H1 (cell line): Measurements from ENCODE around the gene PTPRF. TPM values are rescaled to one million over a fixed set of nuclear protein-coding genes. Genes with fewer than 3 reads are reported as not detected.
A peak's percentile ranks its signal among the peaks of the same experiment; 100 is the strongest.

Experiments
- CTCF ChIA-PET: fragments of 300-600 bp; sonication (Branson Sonifier 250); formaldehyde crosslinking; loops from one replicate; lab custom pipeline; 2021; ENCODE audit not compliant: partially characterized antibody; lab: Charles Lee
- POLR2A ChIA-PET: fragments of 300-600 bp; sonication (Branson Sonifier 250); formaldehyde crosslinking; loops from one replicate; lab custom pipeline; 2021; ENCODE audit warnings: inconsistent platforms; ENCODE audit not compliant: partially characterized antibody; lab: Charles Lee
- DNase-seq, 2 experiments: peaks; one replicate each; pipeline versions ENCODE4 v3.0.0 to v3.0.0-alpha.2; 2010 to 2022; ENCODE audit warnings: low spot score in 2 of 2, low read depth in 1 of 2, mixed read lengths in 1 of 2
- FAIRE-seq: peaks from 2 replicates; lab custom pipeline; 2011; peaks lifted over from hg19 to GRCh38; lab: Jason Lieb, UNC
- H2AFZ ChIP-seq: 2 replicates; pipeline ENCODE4 v1.8.1; 2012; ENCODE audit warnings: low read length, inconsistent platforms
- H2AK5ac ChIP-seq: 2 replicates; pipeline ENCODE4 v1.6.1; 2013; ENCODE audit warnings: low read depth, low read length
- H2BK120ac ChIP-seq: replicated peaks from 2 replicates; pipeline ENCODE3; 2013; ENCODE audit warnings: low read depth, low read length, inconsistent platforms
- H2BK12ac ChIP-seq: 2 replicates; pipeline ENCODE4 v1.6.1; 2013; ENCODE audit warnings: low read depth, low read length
- H2BK15ac ChIP-seq: 2 replicates; pipeline ENCODE4 v1.6.1; 2013; ENCODE audit warnings: low read length
- H2BK20ac ChIP-seq: 2 replicates; pipeline ENCODE4 v1.6.1; 2013; ENCODE audit warnings: low read length
- H2BK5ac ChIP-seq: 2 replicates; pipeline ENCODE4 v1.6.1; 2013; ENCODE audit warnings: low read depth, low read length
- H3K14ac ChIP-seq: 2 replicates; pipeline ENCODE4 v1.6.1; 2013; ENCODE audit warnings: inconsistent platforms; ENCODE audit not compliant: insufficient read length
- H3K18ac ChIP-seq: 2 replicates; pipeline ENCODE4 v1.6.1; 2013; ENCODE audit warnings: low read length; ENCODE audit errors: extremely low read depth
- H3K23ac ChIP-seq: 2 replicates; pipeline ENCODE4 v1.6.1; 2013; ENCODE audit warnings: inconsistent platforms; ENCODE audit not compliant: insufficient read length
- H3K23me2 ChIP-seq: 2 replicates; pipeline ENCODE4 v1.6.1; 2013; ENCODE audit warnings: low read depth, low read length
- H3K27ac ChIP-seq: 2 replicates; pipeline ENCODE4 v1.6.1; 2011; ENCODE audit warnings: low read depth, low read length, inconsistent platforms
- H3K27me3 ChIP-seq, 4 experiments: replicated peaks in 1 of 4; 1 replicate in 1 of 4; 2 replicates in 3 of 4; pipeline versions ENCODE4 v1.6.1 to v1.8.1; 2011 to 2013; ENCODE audit warnings: low read length in 3 of 4, mild to moderate bottlenecking in 3 of 4, inconsistent platforms in 2 of 4, mixed read lengths in 2 of 4, moderate library complexity in 1 of 4; ENCODE audit not compliant: control insufficient read depth in 3 of 4, insufficient read depth in 3 of 4; ENCODE audit errors: extremely low read depth in 1 of 4
- H3K36me3 ChIP-seq, 4 experiments: 2 replicates each; pipeline versions ENCODE4 v1.6.1 to v1.8.1; 2011 to 2013; ENCODE audit warnings: mild to moderate bottlenecking in 4 of 4, low read length in 3 of 4, moderate library complexity in 2 of 4, control low read depth in 1 of 4, inconsistent platforms in 1 of 4; ENCODE audit not compliant: insufficient read depth in 4 of 4, control insufficient read depth in 2 of 4
- H3K4ac ChIP-seq: replicated peaks from 2 replicates; pipeline ENCODE3; 2013; ENCODE audit warnings: low read length, low read depth, mixed read lengths, inconsistent platforms; ENCODE audit not compliant: insufficient read length
- H3K4me1 ChIP-seq, 4 experiments: replicated peaks in 1 of 4; 1 replicate in 1 of 4; 2 replicates in 3 of 4; pipeline versions ENCODE4 v1.6.1 to v1.8.1; 2011 to 2013; ENCODE audit warnings: low read length in 3 of 4, inconsistent platforms in 2 of 4, mixed read lengths in 1 of 4; ENCODE audit not compliant: insufficient read depth in 4 of 4, control insufficient read depth in 3 of 4
- H3K4me2 ChIP-seq, 2 experiments: 2 replicates each; pipeline versions ENCODE4 v1.6.1 to v1.8.1; 2011 to 2013; ENCODE audit warnings: low read depth in 2 of 2, low read length in 2 of 2, control low read depth in 1 of 2, inconsistent platforms in 1 of 2, mild to moderate bottlenecking in 1 of 2; ENCODE audit not compliant: insufficient read depth in 1 of 2
- H3K4me3 ChIP-seq, 4 experiments: fragments of 200-600, 300-600 bp in 1 of 4; sonication (generic), shearing (Covaris generic), sonication (Bioruptor Twin) in 1 of 4; 2 replicates each; pipeline versions ENCODE4 v1.5.1 to v1.8.1; 2011 to 2016; ENCODE audit warnings: low read length in 4 of 4, low read depth in 3 of 4, control low read depth in 2 of 4, inconsistent platforms in 2 of 4, mild to moderate bottlenecking in 2 of 4, mixed read lengths in 1 of 4, moderate library complexity in 1 of 4; ENCODE audit not compliant: insufficient read depth in 2 of 4; ENCODE audit errors: extremely low read depth in 1 of 4
- H3K56ac ChIP-seq: replicated peaks from 2 replicates; pipeline ENCODE3; 2013; ENCODE audit warnings: low read depth, mild to moderate bottlenecking, mixed read lengths, low read length, inconsistent platforms; ENCODE audit not compliant: insufficient read length
- H3K79me1 ChIP-seq: 2 replicates; pipeline ENCODE4 v1.6.1; 2013; ENCODE audit warnings: low read depth, low read length, control low read depth
- H3K79me2 ChIP-seq, 2 experiments: 2 replicates each; pipeline versions ENCODE4 v1.6.1 to v1.8.1; 2012 to 2013; ENCODE audit warnings: low read length in 2 of 2, mild to moderate bottlenecking in 2 of 2, inconsistent platforms in 1 of 2; ENCODE audit not compliant: insufficient read depth in 2 of 2, control insufficient read depth in 1 of 2
- H3K9ac ChIP-seq, 4 experiments: replicated peaks in 1 of 4; 1 replicate in 1 of 4; 2 replicates in 3 of 4; pipeline versions ENCODE4 v1.6.1 to v1.8.1; 2011 to 2013; ENCODE audit warnings: low read depth in 3 of 4, low read length in 3 of 4, control low read depth in 2 of 4, mild to moderate bottlenecking in 2 of 4, moderate library complexity in 2 of 4, inconsistent platforms in 1 of 4; ENCODE audit errors: extremely low read depth in 1 of 4
- H3K9me3 ChIP-seq, 2 experiments: 2 replicates each; pipeline versions ENCODE4 v1.6.1 to v1.8.1; 2012 to 2013; ENCODE audit warnings: mild to moderate bottlenecking in 2 of 2, moderate library complexity in 2 of 2, control low read depth in 1 of 2, inconsistent platforms in 1 of 2, low read depth in 1 of 2, low read length in 1 of 2, mixed read lengths in 1 of 2; ENCODE audit not compliant: insufficient read depth in 2 of 2
- H4K20me1 ChIP-seq, 2 experiments: replicated peaks in 1 of 2; 2 replicates each; pipeline versions ENCODE3 to v1.8.1; 2011 to 2013; ENCODE audit warnings: inconsistent platforms in 2 of 2, low read length in 2 of 2, mild to moderate bottlenecking in 1 of 2; ENCODE audit not compliant: insufficient read depth in 2 of 2, control insufficient read depth in 1 of 2
- H4K5ac ChIP-seq: 2 replicates; pipeline ENCODE4 v1.6.1; 2013; ENCODE audit warnings: low read length, low read depth, mixed read lengths, inconsistent platforms; ENCODE audit not compliant: insufficient read length
- H4K8ac ChIP-seq: 2 replicates; pipeline ENCODE4 v1.8.0; 2013; ENCODE audit warnings: mild to moderate bottlenecking, moderate library complexity, low read length, inconsistent platforms; ENCODE audit not compliant: insufficient read depth; ENCODE audit errors: extremely low read depth
- H4K91ac ChIP-seq: replicated peaks from 2 replicates; pipeline ENCODE3; 2013; ENCODE audit warnings: low read length, mixed read lengths, inconsistent platforms; ENCODE audit not compliant: insufficient read length
- CREB1 ChIP-seq: IDR thresholded peaks from 2 replicates; pipeline ENCODE4 v1.6.1; 2012; ENCODE audit warnings: inconsistent platforms
- POLR2A ChIP-seq, 2 experiments: IDR thresholded peaks; 1 replicate in 1 of 2; 2 replicates in 1 of 2; pipeline ENCODE4 v1.6.1; 2011; ENCODE audit warnings: low read depth in 2 of 2, low read length in 2 of 2, mild to moderate bottlenecking in 2 of 2; ENCODE audit errors: control extremely low read depth in 1 of 2
- WGBS, 2 experiments: shearing (Covaris generic) in 1 of 2; methylation state at CpG; one replicate each; pipeline versions ENCODE4 v1.1.6 to v1.1.7; 2013 to 2015; ENCODE audit warnings: low lambda C conversion rate in 2 of 2, mixed read lengths in 2 of 2, inconsistent platforms in 1 of 2, low coverage in 1 of 2, missing lambda C conversion rate in 1 of 2; ENCODE audit not compliant: insufficient replicate concordance in 2 of 2, insufficient coverage in 1 of 2, insufficient read length in 1 of 2; ENCODE audit errors: extremely low coverage in 1 of 2, missing lambda C conversion rate in 1 of 2; 5-methylcytosine and 5-hydroxymethylcytosine counted together
- polyA plus RNA-seq, 7 experiments: library from polyadenylated mRNA; depleted of rRNA in 3 of 7; stranded (reverse) in 5 of 7; unstranded in 2 of 7; fragments of >200 nt in 5 of 7; fragments of 200-250 nt in 2 of 7; gene quantifications; 1 replicate in 5 of 7; 2 replicates in 1 of 7; 4 replicates in 1 of 7; pipeline versions ENCODE4 v1.2.1 to v1.2.3, GENCODE V29; 2011 to 2013; ENCODE audit warnings: missing spikeins in 2 of 7, mixed read lengths in 2 of 7
- total RNA-seq: library from RNA; stranded (reverse); fragmentation: NEBNext Ultra II Directional; extraction: Animal tissue kit (Norgen Biotek cat#: 25700); gene quantifications from 2 replicates; pipeline ENCODE4 v1.2.1, GENCODE V29; 2021

Gene PTPRF
- total and polyA plus RNA-seq, 2 of the 8 experiments (the other 6 are each of a cell fraction or from before 2014, with no cell fraction given), result 136 to 231 TPM

DNA sequence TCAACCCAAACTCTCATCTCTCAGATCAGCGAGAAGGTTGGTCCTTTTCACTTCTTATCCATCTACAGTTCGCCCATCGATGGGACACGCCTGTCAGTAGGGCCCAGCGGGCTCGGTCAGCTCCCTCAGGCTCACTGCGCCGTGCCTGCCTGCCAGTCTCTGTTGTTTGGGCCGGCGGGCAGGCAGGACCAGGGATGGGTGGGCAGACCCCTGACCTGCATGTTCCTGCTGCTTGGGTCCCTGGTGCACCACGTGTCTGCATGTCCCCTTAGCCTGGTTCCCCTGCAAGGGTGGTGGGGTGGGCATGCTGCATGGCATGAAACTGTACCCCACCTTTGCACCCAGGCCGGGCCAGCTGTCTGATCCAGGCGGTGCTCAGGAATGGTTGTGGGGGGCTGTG is 52.4 kb downstream of the PTPRF start:
- Histone ChIP-seq H3K4me3 (no peak overlapping the region), H2AFZ (no peak overlapping the region), H4K8ac (no peak overlapping the region; the same call in 1 of the 2 replicates), H4K91ac (no peak overlapping the region), H3K27me3 (no peaks in the 10 kb centered on the region), H3K56ac (no peak overlapping the region), H3K14ac (no peak overlapping the region), H3K79me1 (peaks cover 7% of the 10 kb centered on the region; the same call in 1 of the 2 replicates), H3K23ac (no peak overlapping the region), H4K20me1 (peaks cover 6 to 20% of the 10 kb centered on the region in 2 experiments), H2BK5ac (peak overlapping the region; percentile 35; the same call in 1 of the 2 replicates), H4K5ac (no peak overlapping the region), H2BK15ac (no peak overlapping the region), H2BK120ac (no peak overlapping the region), H3K18ac (no peak overlapping the region), H2AK5ac (no peak overlapping the region), H3K4ac (no peak overlapping the region), H3K36me3 (peaks cover 0 to 27% (median 13%) of the 10 kb centered on the region in 4 experiments), H3K27ac (no peak overlapping the region), H2BK12ac (no peak overlapping the region), H3K23me2 (no peaks in the 10 kb centered on the region; the same call in 1 of the 2 replicates), H3K4me2 (no peak overlapping the region), H2BK20ac (no peak overlapping the region), H3K9me3 (no peaks in the 10 kb centered on the region), H3K9ac (no peak overlapping the region), H3K4me1 (no peaks in the 10 kb centered on the region; a peak in 1 of 7 replicates), H3K79me2 (no peaks in the 10 kb centered on the region)
- CTCF ChIA-PET, result interaction anchor here (0.6 to 1.1 kb wide), 3 partner anchors 29 to 70 kb away, joined by 3 to 4 read pairs (median 3); no protein-coding TSS in a partner anchor
- DNase-seq (no peak), FAIRE-seq (no peak)
- POLR2A ChIA-PET, result interaction anchor here (1.1 to 3.5 kb wide), 2 partner anchors 10 to 32 kb away, joined by 4 to 12 read pairs; no protein-coding TSS in a partner anchor
- 93% methylated on average over 13 of the region's 13 CpGs; no CpG with 5 or more reads in 1 of the 2 experiments for WGBS, 2 experiments
- TF ChIP-seq CREB1 (no peak), POLR2A (IDR thresholded peaks at IDR 0.05; ENCODE audit: control extremely low read depth in 1 of 2, low read depth in 2 of 2, low read length in 2 of 2) (no peak)
